Ovary (tissue), 9 donors: ENCODE data around the gene TBL1X. TPM values are rescaled to one million over a fixed set of nuclear protein-coding genes. Genes with fewer than 3 reads are reported as not detected.

Experiments used
- DNase-seq, 5 donors: peaks; one replicate each; pipeline ENCODE4 v3.0.0-alpha.2; 2019 to 2020
- H3K27ac ChIP-seq, 2 donors: fragments of 200-600 bp; one replicate each; pipeline versions ENCODE4 v1.5.1 to v1.8.0; 2019 to 2022
- H3K27me3 ChIP-seq: fragments of 200-600 bp; one replicate; pipeline ENCODE4 v1.8.0; 2022
- H3K36me3 ChIP-seq: fragments of 200-600 bp; sonication (generic); one replicate; pipeline ENCODE4 v1.5.1; 2019
- H3K4me1 ChIP-seq: one replicate; pipeline ENCODE4 v1.8.1; 2013; ENCODE audit warnings: mild to moderate bottlenecking, moderate library complexity; ENCODE audit not compliant: insufficient read depth
- H3K4me3 ChIP-seq: fragments of 200-600 bp; sonication (generic); one replicate; pipeline ENCODE4 v1.5.1; 2017
- H3K9me3 ChIP-seq, 2 donors: fragments of 200-600 bp in 1 of 2; sonication (generic) in 1 of 2; one replicate each; pipeline versions ENCODE4 v1.5.1 to v1.8.1; 2013 to 2019; ENCODE audit warnings: mild to moderate bottlenecking in 1 of 2, moderate library complexity in 1 of 2
- CTCF ChIP-seq, 3 donors: fragments of 450-650 bp in 2 of 3; fragments of 200-600 bp in 1 of 3; IDR thresholded peaks; one replicate each; pipeline versions ENCODE4 v1.5.1 to v1.8.0; 2016 to 2022; ENCODE audit warnings: antibody characterized with exemption in 3 of 3, mild to moderate bottlenecking in 1 of 3
- EP300 ChIP-seq: sonication (generic); formaldehyde crosslinking; IDR thresholded peaks from one replicate; pipeline ENCODE4 v1.6.1; 2017; ENCODE audit warnings: antibody characterized with exemption
- POLR2A ChIP-seq: fragments of 450-650 bp; IDR thresholded peaks from one replicate; pipeline ENCODE4 v1.6.1; 2017; ENCODE audit warnings: antibody characterized with exemption, mild to moderate bottlenecking, moderate library complexity
- WGBS, 3 donors: extraction: QIAGEN DNeasy Blood & Tissue Kit in 1 of 3; methylation state at CpG; one replicate each; pipeline versions ENCODE4 v1.1.5 to v1.1.7; 2013 to 2017; 5-methylcytosine and 5-hydroxymethylcytosine counted together
- intact Hi-C, 4 donors: fragments of 100-400 bp; cut with DNase I; formaldehyde crosslinking; loops; one replicate each; pipeline versions ENCODE4 v1.11.0 to v1.15.1; 2022 to 2023
- polyA plus RNA-seq, 2 donors: library from polyadenylated mRNA; stranded (reverse); fragments of 200-250 nt in 1 of 2; fragments of 350-450 nt in 1 of 2; fragmentation: Illumina TruSeq in 1 of 2; extraction: RNeasy Lipid Tissue Mini Kit (QIAGEN cat#74804) in 1 of 2; gene quantifications; one replicate each; pipeline ENCODE4 v1.2.3, GENCODE V29; 2013 to 2014
- total RNA-seq, 7 donors: library from RNA; depleted of rRNA in 2 of 7; stranded (reverse); fragments of >200 nt in 2 of 7; fragmentation: NEBNext Ultra II Directional in 3 of 7; extraction: Animal tissue kit (Norgen Biotek cat#: 25700) in 3 of 7; gene quantifications; one replicate each; pipeline versions ENCODE4 v1.1.0 to v1.2.4, GENCODE V29; 2016 to 2023
- donor health status: DM: no; HTN: no; CAD: no; lungs with moderate emphysema.
- donor health status: DM: no; HTN: no; CAD: no.
- donor health status: Bipolar disorder and iron deficiency.
- donor health status: DM: yes; HTN: yes; CAD: no.
- donor health status: DM: no; HTN: no; CAD: no.
- donor health status: DM: yes; HTN: yes; CAD: no.

TBL1X gene
- total and polyA plus RNA-seq, 9 donors: 11.3 to 50.5 (median 32.0) TPM

- intact Hi-C loops: no loop called here
- no peaks in the 10 kb centered on the region for H3K27me3 ChIP-seq
- no peak overlapping the region for H3K27ac ChIP-seq
- WGBS, 3 donors: 17 to 26% (median 23%) methylated on average over 4 of the region's 4 CpGs
- TF ChIP-seq EP300 (no peak), CTCF (IDR thresholded peaks at IDR 0.05) (no peak), POLR2A (no peak)
- H3K9me3 ChIP-seq: no peaks in the 10 kb centered on the region
- H3K4me1 ChIP-seq: peaks cover 5% of the 10 kb centered on the region
- H3K36me3 ChIP-seq: no peaks in the 10 kb centered on the region
- H3K4me3 ChIP-seq: no peak overlapping the region
- no peak for DNase-seq
These were observed 51.2 kb downstream of the TBL1X start for GRCh38 chrX:9515973-9516538.

- DNase-seq: no peak
- intact Hi-C loops: no loop called here
- Histone ChIP-seq H3K27ac (no peak overlapping the region), H3K4me1 (peaks cover 5% of the 10 kb centered on the region), H3K27me3 (no peaks in the 10 kb centered on the region), H3K36me3 (no peaks in the 10 kb centered on the region), H3K9me3 (no peaks in the 10 kb centered on the region), H3K4me3 (no peak overlapping the region)
- 32 to 49% (median 35%) methylated on average over 3 of the region's 3 CpGs for WGBS, 3 donors
- TF ChIP-seq POLR2A (no peak), EP300 (no peak), CTCF (IDR thresholded peaks at IDR 0.05) (no peak)
These were observed 51.8 kb downstream of the TBL1X start for GRCh38 chrX:9516635-9517034.

GRCh38 chrX:9518051-9518450 lies 53.2 kb downstream of the TBL1X start:
- Histone ChIP-seq H3K27ac (no peak overlapping the region), H3K9me3 (no peaks in the 10 kb centered on the region), H3K4me3 (no peak overlapping the region), H3K4me1 (peaks cover 5% of the 10 kb centered on the region), H3K27me3 (no peaks in the 10 kb centered on the region), H3K36me3 (no peaks in the 10 kb centered on the region)
- DNase-seq: no peak
- intact Hi-C loops: no loop called here
- WGBS, 3 donors: 90 to 94% (median 92%) methylated on average over 4 of the region's 4 CpGs
- TF ChIP-seq CTCF (IDR thresholded peaks at IDR 0.05) (no peak), POLR2A (no peak), EP300 (no peak)

GRCh38 chrX:9518889-9519288 lies 54.0 kb downstream of the TBL1X start:
- H3K4me3 ChIP-seq: no peak overlapping the region
- no peaks in the 10 kb centered on the region for H3K36me3 ChIP-seq
- H3K27ac ChIP-seq: no peak overlapping the region
- H3K9me3 ChIP-seq: no peaks in the 10 kb centered on the region
- no peak for DNase-seq
- intact Hi-C loops: no loop called here
- peaks cover 5% of the 10 kb centered on the region for H3K4me1 ChIP-seq
- TF ChIP-seq EP300 (no peak), CTCF (IDR thresholded peaks at IDR 0.05) (no peak), POLR2A (no peak)
- H3K27me3 ChIP-seq: no peaks in the 10 kb centered on the region
- 89 to 93% (median 92%) methylated on average over 5 of the region's 5 CpGs for WGBS, 3 donors
